MM.1S (cell line): ENCODE results near the gene PADI6.

ENCODE experiments used
- CTCF ChIP-seq: fragments of 300-600 bp; sonication (generic); IDR thresholded peaks from 2 replicates; pipeline ENCODE4 v1.5.1; 2016; ENCODE audit warnings: antibody characterized with exemption, low read length, mixed read lengths
- EZH2 ChIP-seq: fragments of 300-600 bp; sonication (generic); optimal IDR thresholded peaks from 2 replicates; pipeline ENCODE3; 2017; ENCODE audit warnings: low read depth, mild to moderate bottlenecking, antibody characterized with exemption, low read length, mixed read lengths

GRCh38 chr1:17392199-17392740 lies 20.3 kb downstream of the PADI6 start:
- no peak for TF ChIP-seq CTCF
- no peak for TF ChIP-seq EZH2
